Fibroblast of lung (primary cell): ENCODE measurements around the gene PPFIA4. TPM values are rescaled to one million over a fixed set of nuclear protein-coding genes. Genes with fewer than 3 reads are reported as not detected.

Source experiments
- DNase-seq, 2 donors: peaks; one replicate each; pipeline versions ENCODE4 v3.0.0 to v3.0.0-alpha.2; 2010; ENCODE audit warnings: low read depth in 2 of 2
- H2AFZ ChIP-seq: 2 replicates; pipeline ENCODE4 v1.5.1; 2012; ENCODE audit warnings: low read length, control low read depth, inconsistent platforms
- H3K27ac ChIP-seq: 2 replicates; pipeline ENCODE4 v1.5.1; 2011; ENCODE audit warnings: low read length, control low read depth; ENCODE audit not compliant: insufficient read depth
- H3K27me3 ChIP-seq: 2 replicates; pipeline ENCODE4 v1.5.1; 2011; ENCODE audit warnings: mild to moderate bottlenecking, low read length; ENCODE audit not compliant: control insufficient read depth, insufficient read depth
- H3K36me3 ChIP-seq: 2 replicates; pipeline ENCODE4 v1.5.1; 2011; ENCODE audit warnings: low read length; ENCODE audit not compliant: control insufficient read depth, insufficient read depth
- H3K4me1 ChIP-seq: 2 replicates; pipeline ENCODE4 v1.5.1; 2011; ENCODE audit warnings: low read length; ENCODE audit not compliant: control insufficient read depth, insufficient read depth; ENCODE audit errors: extremely low read depth
- H3K4me2 ChIP-seq: 2 replicates; pipeline ENCODE4 v1.5.1; 2011; ENCODE audit warnings: low read length, control low read depth; ENCODE audit not compliant: insufficient read depth; ENCODE audit errors: extremely low read depth
- H3K4me3 ChIP-seq, 4 experiments: fragments of 200-600 bp in 1 of 4; sonication (generic) in 1 of 4; replicated peaks in 1 of 4; 2 replicates each; pipeline ENCODE4 v1.5.1; 2011 to 2016; ENCODE audit warnings: low read length in 4 of 4, low read depth in 3 of 4, mild to moderate bottlenecking in 3 of 4, control low read depth in 2 of 4, inconsistent platforms in 1 of 4, mixed read lengths in 1 of 4; ENCODE audit not compliant: insufficient read depth in 1 of 4; ENCODE audit errors: control extremely low read depth in 1 of 4
- H3K79me2 ChIP-seq: 2 replicates; pipeline ENCODE4 v1.5.1; 2012; ENCODE audit warnings: mild to moderate bottlenecking, low read length, inconsistent platforms; ENCODE audit not compliant: control insufficient read depth, insufficient read depth
- H3K9ac ChIP-seq: 2 replicates; pipeline ENCODE4 v1.5.1; 2011; ENCODE audit warnings: mild to moderate bottlenecking, low read length, control low read depth; ENCODE audit not compliant: insufficient read depth
- H3K9me3 ChIP-seq: 2 replicates; pipeline ENCODE4 v1.5.1; 2012; ENCODE audit warnings: low read depth, low read length; ENCODE audit not compliant: control insufficient read depth, insufficient read depth
- H4K20me1 ChIP-seq: 2 replicates; pipeline ENCODE4 v1.5.1; 2011; ENCODE audit warnings: low read length; ENCODE audit not compliant: control insufficient read depth, insufficient read depth; ENCODE audit errors: extremely low read depth
- EZH2 ChIP-seq: IDR thresholded peaks from 2 replicates; pipeline ENCODE4 v1.5.1; 2012; ENCODE audit warnings: low read length, control low read depth, mild to moderate bottlenecking; ENCODE audit errors: missing control alignments
- polyA plus RNA-seq, 2 donors: library from polyadenylated mRNA; depleted of rRNA in 1 of 2; stranded (reverse) in 1 of 2; unstranded in 1 of 2; fragments of >200 nt; gene quantifications; 2 replicates each; pipeline ENCODE4 v1.2.1, GENCODE V29; 2011 to 2012; ENCODE audit warnings: missing spikeins in 1 of 2
- total RNA-seq: library from RNA; depleted of rRNA; stranded (reverse); fragments of >200 nt; gene quantifications from 2 replicates; pipeline ENCODE4 v1.2.1, GENCODE V29; 2014
- TF ChIP-seq, protein P1 (sequence below), 2 donors: IDR thresholded peaks in 1 of 2; conservative IDR thresholded peaks in 1 of 2; 1 replicate in 1 of 2; 2 replicates in 1 of 2; pipeline ENCODE4 v1.5.1; 2011 to 2012; ENCODE audit warnings: low read length in 2 of 2, control low read depth in 1 of 2, inconsistent platforms in 1 of 2, low read depth in 1 of 2, mild to moderate bottlenecking in 1 of 2

The PPFIA4 gene
- total and polyA plus RNA-seq, 2 donors (not counting 1 experiment from before 2014, with no cell fraction given): 3.2 to 4.3 TPM

DNA sequence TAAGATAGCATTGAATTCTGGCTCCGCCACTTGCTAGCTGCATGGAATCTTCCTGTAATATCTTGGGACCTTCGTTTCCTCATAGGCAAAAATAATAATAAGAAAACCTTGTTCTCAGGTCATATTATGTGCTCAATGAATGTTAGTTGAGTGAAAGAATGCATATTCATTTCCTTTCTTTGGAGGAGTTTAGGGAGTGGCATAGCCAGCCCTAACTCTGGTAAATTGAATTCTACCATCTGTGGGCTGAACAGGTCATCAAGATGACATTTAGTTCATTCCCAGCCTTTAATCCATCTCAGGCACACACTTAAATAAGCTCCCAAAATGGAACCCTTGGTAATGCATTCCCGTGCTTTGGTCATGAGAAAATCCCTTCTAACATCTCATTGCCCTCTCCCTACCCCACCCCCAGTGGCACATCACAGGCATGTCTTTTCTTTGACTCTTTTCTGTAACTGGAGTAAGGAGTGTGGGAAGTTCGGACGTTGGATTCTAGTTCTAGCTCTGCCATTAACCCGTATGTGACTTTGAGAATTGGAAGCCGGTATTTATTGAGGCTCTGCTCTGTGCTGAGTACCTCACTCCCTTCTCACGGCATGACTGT is 72.7 kb downstream of the PPFIA4 start:
- Histone ChIP-seq H3K27me3 (peaks cover 24% of the 10 kb centered on the region), H3K4me3 (no peak overlapping the region), H3K79me2 (no peaks in the 10 kb centered on the region), H3K4me1 (no peaks in the 10 kb centered on the region), H2AFZ (no peak overlapping the region), H3K9me3 (no peaks in the 10 kb centered on the region), H3K9ac (no peak overlapping the region), H3K4me2 (no peak overlapping the region), H4K20me1 (no peaks in the 10 kb centered on the region), H3K36me3 (no peaks in the 10 kb centered on the region), H3K27ac (no peak overlapping the region)
- no peak for DNase-seq
- TF ChIP-seq, protein P1, sequence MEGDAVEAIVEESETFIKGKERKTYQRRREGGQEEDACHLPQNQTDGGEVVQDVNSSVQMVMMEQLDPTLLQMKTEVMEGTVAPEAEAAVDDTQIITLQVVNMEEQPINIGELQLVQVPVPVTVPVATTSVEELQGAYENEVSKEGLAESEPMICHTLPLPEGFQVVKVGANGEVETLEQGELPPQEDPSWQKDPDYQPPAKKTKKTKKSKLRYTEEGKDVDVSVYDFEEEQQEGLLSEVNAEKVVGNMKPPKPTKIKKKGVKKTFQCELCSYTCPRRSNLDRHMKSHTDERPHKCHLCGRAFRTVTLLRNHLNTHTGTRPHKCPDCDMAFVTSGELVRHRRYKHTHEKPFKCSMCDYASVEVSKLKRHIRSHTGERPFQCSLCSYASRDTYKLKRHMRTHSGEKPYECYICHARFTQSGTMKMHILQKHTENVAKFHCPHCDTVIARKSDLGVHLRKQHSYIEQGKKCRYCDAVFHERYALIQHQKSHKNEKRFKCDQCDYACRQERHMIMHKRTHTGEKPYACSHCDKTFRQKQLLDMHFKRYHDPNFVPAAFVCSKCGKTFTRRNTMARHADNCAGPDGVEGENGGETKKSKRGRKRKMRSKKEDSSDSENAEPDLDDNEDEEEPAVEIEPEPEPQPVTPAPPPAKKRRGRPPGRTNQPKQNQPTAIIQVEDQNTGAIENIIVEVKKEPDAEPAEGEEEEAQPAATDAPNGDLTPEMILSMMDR (conservative IDR thresholded peaks at IDR 0.05 in 1 of 2, IDR thresholded peaks at IDR 0.05 in 1 of 2; ENCODE audit: low read depth in 1 of 2, low read length in 2 of 2): no peak
- no peak for TF ChIP-seq EZH2

GRCh38 chr1:203099805-203100515 is 73.7 kb downstream of the PPFIA4 start:
- no peaks in the 10 kb centered on the region for H3K9me3 ChIP-seq
- no peak overlapping the region for H3K27ac ChIP-seq
- no peaks in the 10 kb centered on the region for H4K20me1 ChIP-seq
- no peak overlapping the region for H3K4me2 ChIP-seq
- no peaks in the 10 kb centered on the region for H3K36me3 ChIP-seq
- TF ChIP-seq, protein P1 (conservative IDR thresholded peaks at IDR 0.05 in 1 of 2, IDR thresholded peaks at IDR 0.05 in 1 of 2; ENCODE audit: low read depth in 1 of 2, low read length in 2 of 2): no peak
- peaks cover 24% of the 10 kb centered on the region for H3K27me3 ChIP-seq
- no peak overlapping the region for H3K9ac ChIP-seq
- no peak for DNase-seq
- no peak overlapping the region for H2AFZ ChIP-seq
- H3K79me2 ChIP-seq: no peaks in the 10 kb centered on the region
- H3K4me1 ChIP-seq: no peaks in the 10 kb centered on the region
- no peak overlapping the region for H3K4me3 ChIP-seq

DNA sequence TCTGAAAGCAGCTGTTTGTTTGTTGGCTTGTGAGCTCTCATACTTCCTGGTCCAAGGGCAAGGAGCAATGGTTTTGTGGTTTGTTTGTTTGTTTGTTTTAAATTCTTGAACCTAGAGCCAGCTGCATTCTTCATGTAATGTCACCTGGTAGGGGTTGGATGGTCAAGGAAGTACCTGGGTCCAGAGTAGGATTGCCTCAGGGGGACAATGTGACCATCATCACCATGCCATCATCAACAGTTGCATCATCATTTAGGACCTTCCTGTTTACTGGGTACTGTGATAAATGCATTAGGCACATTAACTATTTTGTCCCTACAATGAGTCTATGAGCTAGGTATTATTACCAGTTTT is 74.2 kb downstream of the PPFIA4 start:
- H3K4me2 ChIP-seq: no peak overlapping the region
- no peak for DNase-seq
- no peak overlapping the region for H3K27ac ChIP-seq

More for the DNA sequence above, 74.2 kb downstream of the PPFIA4 start:
- Histone ChIP-seq H4K20me1 (no peaks in the 10 kb centered on the region), H3K4me3 (no peak overlapping the region), H3K9ac (no peak overlapping the region), H3K4me1 (no peaks in the 10 kb centered on the region), H3K9me3 (no peaks in the 10 kb centered on the region), H2AFZ (no peak overlapping the region), H3K27me3 (peaks cover 24% of the 10 kb centered on the region), H3K79me2 (no peaks in the 10 kb centered on the region), H3K36me3 (no peaks in the 10 kb centered on the region)
- no peak for TF ChIP-seq EZH2
- TF ChIP-seq, protein P1 (conservative IDR thresholded peaks at IDR 0.05 in 1 of 2, IDR thresholded peaks at IDR 0.05 in 1 of 2; ENCODE audit: low read depth in 1 of 2, low read length in 2 of 2): no peak
